HG02885 (cell line): ENCODE measurements around the gene C2orf78.

Experiments
- ATAC-seq: cut with Tn5 transposase; IDR thresholded peaks from one replicate; pipeline ENCODE4 v1.9.1; 2021; ENCODE audit warnings: mild to moderate bottlenecking; ENCODE audit not compliant: unreplicated experiment, poor library complexity

The C2orf78 gene

GRCh38 chr2:73836141-73836943, 52.4 kb downstream of the C2orf78 start:
- ATAC-seq: no peak

- ATAC-seq: no peak
Observed at GRCh38 chr2:73837847-73838585, 54.0 kb downstream of the C2orf78 start.

DNA sequence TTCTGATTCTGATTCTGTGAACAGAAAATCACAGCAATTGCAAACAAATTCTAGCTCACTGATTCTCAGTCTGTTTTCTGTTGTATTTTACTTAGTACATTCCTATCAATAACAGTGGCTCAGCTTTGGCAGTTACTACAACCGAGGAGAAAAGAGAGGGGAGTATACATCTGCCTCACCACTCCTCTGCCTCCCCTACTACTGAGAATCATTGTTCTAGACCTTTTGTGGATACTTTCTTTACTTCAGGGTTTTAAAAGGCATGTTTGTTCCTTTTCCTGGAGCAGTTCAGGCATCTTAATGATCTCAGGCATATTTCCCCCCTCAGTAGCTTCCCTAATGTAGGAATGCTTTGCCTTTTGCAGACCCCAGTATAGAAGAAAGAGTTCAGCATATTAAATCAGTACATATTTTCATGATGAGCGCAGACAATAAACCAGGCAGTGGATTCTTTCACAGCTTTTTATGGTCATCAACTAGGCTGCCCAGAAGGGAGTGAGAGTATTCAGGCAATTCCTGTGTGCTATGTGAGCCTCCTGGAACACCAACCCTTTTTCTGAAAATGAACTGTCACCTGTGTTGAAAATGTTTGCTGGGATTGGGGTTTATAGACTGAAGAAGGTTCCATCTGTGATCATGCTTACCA, 55.0 kb downstream of the C2orf78 start:
- ATAC-seq: no peak

GRCh38 chr2:73839653-73840411, 55.8 kb downstream of the C2orf78 start:
- no peak for ATAC-seq

DNA sequence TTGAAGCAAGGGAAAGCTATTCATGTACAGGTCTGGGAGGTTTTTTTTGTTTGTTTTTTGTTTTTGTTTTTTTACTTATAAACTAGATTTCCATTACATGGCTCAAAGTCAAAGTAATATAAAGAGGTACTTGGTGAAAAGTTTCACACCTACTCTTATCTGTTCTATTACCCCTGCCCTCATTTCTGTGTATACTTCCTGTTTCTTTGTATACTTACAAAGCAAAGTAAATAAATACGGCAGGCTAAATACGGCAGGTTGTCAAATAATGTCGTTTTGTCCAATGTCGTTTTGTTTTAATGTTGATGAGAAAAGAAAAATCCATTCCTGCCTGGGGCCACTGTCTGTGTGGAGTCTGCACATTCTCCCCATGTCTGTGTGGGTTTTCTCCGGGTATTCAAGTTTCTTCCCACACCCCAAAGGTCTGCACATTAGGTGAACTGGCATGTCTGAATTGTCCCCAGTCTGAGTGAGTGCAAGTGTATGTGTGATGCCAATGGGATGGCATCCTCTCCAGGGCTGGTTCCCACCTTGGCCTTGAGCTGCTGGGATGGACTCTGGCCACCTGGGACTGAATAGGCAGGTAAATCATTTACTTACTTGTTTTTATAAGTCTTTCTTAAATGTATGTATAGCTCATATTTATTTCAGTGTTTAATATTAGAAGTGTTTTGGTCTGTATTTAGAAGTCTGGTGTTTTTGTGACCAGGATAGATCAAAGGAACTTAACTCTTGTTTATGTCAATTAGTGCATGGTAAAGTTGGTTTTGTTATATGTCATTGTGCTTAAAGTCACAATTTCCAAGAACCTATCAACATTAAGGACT, 58.1 kb downstream of the C2orf78 start:
- no peak for ATAC-seq

- no peak for ATAC-seq
Observed at GRCh38 chr2:73842739-73843019, 58.7 kb downstream of the C2orf78 start.

DNA sequence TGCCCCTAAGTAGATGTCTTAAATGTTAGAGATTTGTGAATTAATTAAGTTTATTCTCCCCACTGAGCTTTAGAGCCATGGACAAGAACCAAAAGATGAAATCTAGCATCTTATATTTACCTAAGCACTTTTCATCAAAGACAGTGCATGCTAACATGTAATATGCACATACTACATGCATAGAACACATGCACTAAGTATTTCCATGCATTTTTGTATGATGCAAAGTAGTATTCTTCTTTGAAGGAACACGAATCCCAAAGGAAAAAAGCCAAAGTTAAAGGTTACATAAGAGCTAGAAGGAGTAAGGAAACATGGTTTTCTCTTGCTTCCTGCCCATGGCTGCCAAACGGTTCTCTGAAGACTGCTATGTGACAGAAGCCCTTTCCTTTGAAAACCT, 60.1 kb downstream of the C2orf78 start:
- ATAC-seq: no peak

- ATAC-seq: no peak
Observed at GRCh38 chr2:73850009-73850408, 66.0 kb downstream of the C2orf78 start.

- ATAC-seq: no peak
Observed at GRCh38 chr2:73851274-73851673, 67.3 kb downstream of the C2orf78 start.

- no peak for ATAC-seq
Observed at GRCh38 chr2:73852020-73852419, 68.0 kb downstream of the C2orf78 start.

DNA sequence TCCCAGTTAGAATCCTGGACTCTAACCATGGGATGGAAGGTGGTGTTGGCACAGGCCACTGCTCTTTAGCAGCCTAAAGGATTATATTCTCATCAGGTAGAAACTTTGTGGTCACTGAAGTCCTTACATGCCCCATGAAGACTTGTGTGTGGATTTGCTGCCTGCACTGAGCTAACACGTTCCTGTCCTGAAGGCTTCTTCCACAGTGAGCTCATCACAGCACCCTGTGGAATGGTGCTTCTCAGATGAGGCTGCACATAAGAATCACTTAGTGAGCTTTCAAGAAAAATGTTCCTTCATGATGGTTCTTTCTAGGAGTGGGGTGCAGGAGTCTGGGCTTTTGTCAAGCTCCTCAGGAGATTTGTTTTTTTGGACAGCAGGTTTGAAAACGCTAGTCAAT, 71.5 kb downstream of the C2orf78 start:
- no peak for ATAC-seq

- ATAC-seq: no peak
Observed at GRCh38 chr2:73856214-73856613, 72.2 kb downstream of the C2orf78 start.

- no peak for ATAC-seq
Observed at GRCh38 chr2:73859721-73860586, 76.0 kb downstream of the C2orf78 start.

DNA sequence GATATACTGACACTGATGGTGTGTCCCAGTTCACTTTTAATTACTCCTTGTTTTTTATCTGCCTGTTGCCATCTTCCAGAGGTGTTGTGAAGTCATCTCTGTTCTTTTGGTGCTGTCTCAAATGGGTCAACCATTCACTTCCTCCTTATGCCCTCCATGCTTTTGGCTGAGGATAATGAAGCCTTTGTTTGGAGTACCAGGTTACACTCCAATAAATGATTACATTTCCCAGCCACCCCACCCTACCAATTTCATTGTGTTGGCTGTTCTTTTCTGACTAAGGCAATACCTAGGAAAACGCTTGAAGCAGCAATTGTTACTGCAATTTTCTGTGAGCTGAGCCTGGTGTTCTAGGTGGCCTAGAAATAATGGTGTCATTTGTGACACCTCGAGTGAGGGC, 79.0 kb downstream of the C2orf78 start:
- no peak for ATAC-seq
